AG04449 (cell line): ENCODE measurements around the gene LRPPRC.

Experiments
- CTCF ChIA-PET: fragments of 350-600 bp; formaldehyde crosslinking; extraction: SDS; loops from one replicate; lab custom pipeline; 2021; ENCODE audit warnings: antibody characterized with exemption; lab: Yijun Ruan, JAX
- POLR2A ChIA-PET: fragments of 400-600, 350-600 bp; formaldehyde crosslinking; extraction: SDS; loops from one replicate; lab custom pipeline; 2020; ENCODE audit warnings: antibody characterized with exemption, inconsistent platforms; lab: Yijun Ruan, JAX
- DNase-seq: peaks from one replicate; pipeline ENCODE4 v3.0.0-alpha.2; 2010; ENCODE audit warnings: low read depth, low spot score
- H3K4me3 ChIP-seq: 2 replicates; pipeline ENCODE4 v1.5.1; 2011; ENCODE audit warnings: low read depth, mild to moderate bottlenecking, control low read depth, low read length
- CTCF ChIP-seq: IDR thresholded peaks from one replicate; pipeline ENCODE4 v1.5.1; 2011; ENCODE audit warnings: mild to moderate bottlenecking, moderate library complexity, low read length, control low read depth, inconsistent platforms; ENCODE audit not compliant: insufficient read depth; ENCODE audit errors: missing control alignments

LRPPRC gene

GRCh38 chr2:44005846-44006245 is 10.1 kb upstream of the LRPPRC start:
- no peak for TF ChIP-seq CTCF
- peak; percentile 4 for DNase-seq
- POLR2A ChIA-PET: no interaction called here
- no peak overlapping the region for H3K4me3 ChIP-seq
- CTCF ChIA-PET: interaction anchor here (1.3 kb wide), 1 partner anchor 39 kb away, joined by 5 read pairs; no protein-coding TSS in a partner anchor

GRCh38 chr2:44004735-44005602 is 9.2 kb upstream of the LRPPRC start:
- H3K4me3 ChIP-seq: no peak overlapping the region
- TF ChIP-seq CTCF: no peak
- ChIA-PET CTCF (interaction anchor here (1.3 kb wide), 1 partner anchor 39 kb away, joined by 5 read pairs; no protein-coding TSS in a partner anchor), POLR2A (no interaction called here)
- DNase-seq: no peak

GRCh38 chr2:44001716-44002115 is 5.9 kb upstream of the LRPPRC start:
- ChIA-PET CTCF (interaction anchor here (2.3 kb wide), 1 partner anchor 42 kb away, joined by 7 read pairs; no protein-coding TSS in a partner anchor), POLR2A (no interaction called here)

GRCh38 chr2:43998263-43998662 is 2.5 kb upstream of the LRPPRC start:
- ChIA-PET CTCF (no interaction called here), POLR2A (no interaction called here)
- no peak for TF ChIP-seq CTCF
- no peak for DNase-seq
- H3K4me3 ChIP-seq: no peak overlapping the region

More at GRCh38 chr2:44001716-44002115, 5.9 kb upstream of the LRPPRC start:
- H3K4me3 ChIP-seq: no peak overlapping the region
- DNase-seq: no peak
- no peak for TF ChIP-seq CTCF

GRCh38 chr2:43993437-43993836 is 2.4 kb downstream of the LRPPRC start:
- no peak for DNase-seq
- no peak for TF ChIP-seq CTCF
- no peak overlapping the region for H3K4me3 ChIP-seq
- CTCF ChIA-PET: no interaction called here
- POLR2A ChIA-PET: no interaction called here

- DNase-seq: no peak
- TF ChIP-seq CTCF: no peak
- ChIA-PET CTCF (no interaction called here), POLR2A (no interaction called here)
- no peak overlapping the region for H3K4me3 ChIP-seq
Observed at GRCh38 chr2:43989545-43989944, 6.2 kb downstream of the LRPPRC start.
